Ureter (tissue), 1 donor: ENCODE measurements around the gene TP63. TPM values are rescaled to one million over a fixed set of nuclear protein-coding genes. Genes with fewer than 3 reads are reported as not detected.
"Not testable (repeated sequence)": the region's sequence is repeated elsewhere in the genome, so short reads cannot be mapped to it uniquely, and the experiment has no call there.

Experiments used
- DNase-seq: peaks from one replicate; pipeline ENCODE4 v3.0.0-alpha.2; 2020; ENCODE audit warnings: low spot score
- total RNA-seq: library from RNA; stranded (reverse); gene quantifications from one replicate; pipeline ENCODE4 v1.2.4, GENCODE V29; 2023
- donor health status: DM: yes; HTN: yes; CAD: no.

TP63 gene
- total RNA-seq: 133 TPM

DNA sequence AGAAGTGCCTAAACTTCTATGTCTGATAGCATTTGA lies at the start of gene TP63:
Gene TP63, plus strand, starts transcription at position 17 of the 36 bp plus-strand sequence. CDS start 127 bp downstream, outside the sequence.
- no peak for DNase-seq

- DNase-seq: no peak
Measured at GRCh38 chr3:189582179-189582578, 49.0 kb upstream of the TP63 start.

GRCh38 chr3:189584645-189585044 lies 46.5 kb upstream of the TP63 start:
- no peak for DNase-seq

- no peak for DNase-seq
Measured at GRCh38 chr3:189586941-189587663, 44.1 kb upstream of the TP63 start.

DNA sequence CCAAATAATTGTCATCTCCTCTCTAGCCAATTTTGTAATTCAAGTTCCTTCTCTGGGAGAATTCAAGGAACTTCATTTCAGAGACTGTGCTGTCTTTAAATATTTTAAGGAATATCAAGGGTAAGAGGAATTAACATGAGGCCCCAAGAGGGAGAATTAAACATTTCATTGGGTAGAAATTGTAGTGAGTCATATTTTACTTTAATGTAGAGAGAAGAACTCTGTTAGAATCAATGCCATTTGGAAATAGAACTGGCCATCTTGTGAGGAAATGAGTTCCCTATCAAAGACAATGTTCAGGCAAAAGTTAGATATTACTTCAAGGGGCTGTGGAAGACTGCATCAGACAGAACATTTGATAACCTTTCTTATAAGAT lies 43.5 kb upstream of the TP63 start:
- DNase-seq: no peak

DNA sequence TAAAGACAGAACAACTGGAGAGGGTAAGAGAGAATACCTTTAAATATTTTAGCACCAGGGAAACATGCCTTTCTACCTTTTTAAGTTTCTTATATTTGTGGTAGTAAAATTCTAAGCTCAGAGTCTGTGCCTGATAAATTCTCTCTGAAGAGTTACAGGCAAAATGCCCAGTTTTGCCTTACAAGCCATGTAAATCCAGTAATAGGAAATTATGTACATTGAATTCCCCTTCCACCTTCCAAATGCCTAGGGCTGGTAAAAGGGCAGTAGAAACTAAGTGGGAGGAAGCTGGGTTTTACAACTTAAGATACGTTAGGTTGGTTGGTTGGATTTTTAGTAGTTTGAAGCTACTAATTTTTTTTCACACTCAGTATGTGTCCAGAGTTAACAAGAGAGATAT lies 43.1 kb upstream of the TP63 start:
- DNase-seq: no peak

GRCh38 chr3:189588475-189589178 lies 42.6 kb upstream of the TP63 start:
- no peak for DNase-seq

DNA sequence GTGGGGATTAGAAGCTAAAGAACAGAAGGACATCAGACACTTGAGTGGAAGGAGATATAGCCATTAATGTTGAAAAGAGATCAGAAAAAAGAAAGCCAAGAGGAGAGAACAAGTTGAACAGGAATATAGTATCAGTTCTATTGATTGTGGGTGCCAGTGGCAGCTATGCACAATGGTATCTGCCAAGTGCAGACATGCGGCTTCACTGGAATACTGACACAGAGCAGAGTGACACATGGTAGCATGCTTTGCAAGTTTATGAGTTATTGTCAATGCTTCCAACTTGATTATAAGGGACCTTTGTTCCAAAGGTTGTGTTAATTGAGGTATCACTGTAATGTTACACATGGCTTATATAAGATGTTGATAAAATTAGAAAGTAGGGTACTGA lies 42.0 kb upstream of the TP63 start:
- DNase-seq: no peak

DNA sequence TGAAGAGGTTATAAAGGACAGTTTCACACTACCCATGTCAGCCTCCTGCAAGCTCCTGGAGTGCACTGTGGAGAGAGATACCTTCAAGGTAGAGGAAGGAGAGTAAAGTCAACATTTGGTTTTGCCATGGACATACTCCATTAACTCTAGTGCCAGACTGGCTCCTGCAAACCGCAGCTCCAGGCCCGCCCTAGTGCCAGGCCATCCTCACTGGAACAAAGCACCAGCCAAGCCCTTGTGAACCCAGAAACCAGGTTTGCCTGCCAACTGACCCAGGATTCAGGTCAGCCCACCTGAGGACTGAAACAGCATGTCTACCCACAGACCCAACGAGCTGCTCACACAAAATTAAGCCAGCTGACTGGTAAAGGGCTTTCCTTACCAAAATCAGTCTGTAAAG lies 41.0 kb upstream of the TP63 start:
- DNase-seq: no peak

DNA sequence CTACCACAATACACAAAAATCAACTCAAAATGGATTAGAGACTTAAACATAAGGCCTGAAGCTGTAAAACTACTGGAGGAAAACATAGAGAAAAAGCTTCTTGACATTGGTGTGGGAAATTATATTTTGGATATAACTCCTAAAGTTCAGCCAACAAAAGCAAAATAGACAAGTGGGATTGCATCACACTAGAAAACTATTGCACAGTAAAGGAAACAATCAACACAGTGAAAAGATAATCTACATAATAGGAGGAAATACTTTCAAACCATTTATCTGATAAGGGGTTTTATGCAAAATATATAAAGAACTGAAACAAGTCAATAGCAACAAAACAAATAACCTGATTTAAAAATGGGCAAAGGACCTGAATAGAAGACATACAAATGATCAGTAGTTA lies 37.6 kb upstream of the TP63 start:
- DNase-seq: no peak

- DNase-seq: not testable (repeated sequence)
Measured at GRCh38 chr3:189596078-189596979, 34.9 kb upstream of the TP63 start.

DNA sequence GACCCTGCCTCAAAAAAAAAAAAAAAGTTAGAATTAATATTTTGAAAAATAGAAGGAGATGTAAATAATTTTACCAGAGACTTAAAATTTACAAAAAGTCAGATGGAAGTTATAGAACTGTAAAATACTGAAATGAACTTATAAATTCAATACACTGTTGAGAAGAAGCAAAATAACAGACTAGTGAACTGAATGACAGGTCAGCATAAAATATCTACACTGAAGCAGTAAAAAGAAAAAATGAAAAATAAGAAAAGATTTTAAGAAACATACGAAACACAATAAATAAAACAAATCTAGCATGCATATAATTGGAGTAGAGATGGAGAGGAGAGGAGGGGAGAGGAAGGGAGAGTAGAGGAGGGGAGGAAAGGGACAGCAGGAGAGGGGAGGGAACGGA lies 33.3 kb upstream of the TP63 start:
- no peak for DNase-seq

- DNase-seq: no peak
Measured at GRCh38 chr3:189598530-189599225, 32.5 kb upstream of the TP63 start.

DNA sequence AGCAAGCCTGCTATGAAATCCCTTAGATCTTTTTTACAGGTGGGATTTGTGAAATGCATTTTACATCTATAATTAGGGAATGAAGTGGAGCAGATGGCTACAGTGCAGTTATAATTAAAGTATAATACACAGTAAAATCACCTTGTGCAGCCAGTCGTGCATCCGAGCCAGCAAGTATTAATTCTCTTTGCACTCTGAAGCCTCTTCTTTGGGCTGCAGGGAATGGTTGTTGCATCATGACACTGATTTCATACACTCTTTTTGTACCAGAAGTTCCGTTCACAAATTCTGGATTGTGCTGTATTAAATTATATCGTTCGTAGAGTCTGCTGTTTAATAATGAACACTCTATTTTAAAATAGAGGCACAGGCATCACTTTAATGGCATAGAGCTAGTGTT lies 28.7 kb upstream of the TP63 start:
- DNase-seq: no peak

DNA sequence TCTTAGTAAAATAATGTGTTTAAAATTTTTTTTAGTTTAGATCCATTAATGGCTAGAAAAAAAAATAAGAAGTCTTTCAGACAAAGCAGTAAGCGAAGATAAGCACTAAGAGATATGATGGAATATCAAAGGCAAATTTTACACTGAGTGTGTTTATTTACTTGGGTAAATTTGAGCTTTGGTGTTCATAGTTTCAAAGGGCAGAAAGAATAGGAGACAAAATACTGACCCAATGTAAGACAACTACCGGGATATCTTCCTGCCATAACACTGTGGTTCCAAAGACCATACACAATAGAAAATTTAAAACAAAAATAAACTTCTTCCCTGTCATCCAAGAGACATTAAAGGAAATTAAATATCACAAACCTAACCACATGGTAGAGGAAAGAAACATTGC lies 25.5 kb upstream of the TP63 start:
- no peak for DNase-seq

- DNase-seq: no peak
Measured at GRCh38 chr3:189606774-189607173, 24.4 kb upstream of the TP63 start.

DNA sequence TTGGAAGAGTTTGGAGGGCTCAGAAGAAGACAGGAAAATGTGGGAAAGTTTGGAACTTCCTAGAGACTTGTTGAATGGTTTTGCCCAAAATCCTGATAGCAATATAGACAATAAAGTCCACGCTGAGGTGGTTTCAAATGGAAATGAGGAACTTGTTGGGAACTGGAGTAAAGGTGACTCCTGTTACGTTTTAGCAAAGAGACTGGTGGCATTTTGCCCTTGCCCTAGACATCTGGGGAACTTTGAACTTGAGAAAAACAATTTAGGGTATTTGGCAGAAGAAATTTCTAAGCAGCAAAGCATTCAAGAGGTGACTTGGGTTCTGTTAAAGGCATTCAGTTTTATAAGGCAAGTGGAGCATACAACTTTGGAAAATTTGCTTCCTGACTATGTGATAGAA lies 18.5 kb upstream of the TP63 start:
- not testable (repeated sequence) for DNase-seq

GRCh38 chr3:189613122-189613521 lies 18.1 kb upstream of the TP63 start:
- no peak for DNase-seq

DNA sequence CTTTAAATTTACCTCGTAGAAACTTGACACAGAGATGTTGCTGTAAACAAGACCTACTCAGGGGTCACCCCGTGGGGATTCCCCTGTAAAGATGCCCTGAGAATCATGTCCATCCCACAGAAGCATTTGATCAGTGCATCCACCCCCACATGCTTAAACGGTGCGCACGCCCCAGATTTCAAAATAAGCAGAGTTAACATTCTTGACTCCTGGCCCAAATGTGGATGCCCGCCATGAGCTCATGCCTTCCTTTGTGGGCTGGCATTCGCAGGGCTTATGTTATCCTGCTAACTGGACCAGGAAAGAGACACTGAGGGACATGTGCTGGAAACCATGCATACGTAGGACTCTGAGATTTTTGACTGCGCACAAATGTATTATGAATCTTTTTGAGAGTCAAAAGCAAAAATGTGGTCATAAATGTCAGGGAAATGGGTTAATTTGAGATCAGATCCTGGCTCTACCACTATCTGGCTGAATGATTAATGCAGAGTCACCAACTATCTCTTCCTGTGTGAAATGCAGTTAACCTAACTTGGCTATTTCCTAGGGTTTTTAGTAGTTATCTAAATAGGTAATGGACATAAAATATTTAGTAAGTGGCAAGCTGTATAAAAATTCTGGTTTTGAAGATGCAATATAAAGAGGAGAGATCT lies 9.1 kb upstream of the TP63 start:
- DNase-seq: no peak

- no peak for DNase-seq
Measured at GRCh38 chr3:189622629-189623028, 8.6 kb upstream of the TP63 start.

DNA sequence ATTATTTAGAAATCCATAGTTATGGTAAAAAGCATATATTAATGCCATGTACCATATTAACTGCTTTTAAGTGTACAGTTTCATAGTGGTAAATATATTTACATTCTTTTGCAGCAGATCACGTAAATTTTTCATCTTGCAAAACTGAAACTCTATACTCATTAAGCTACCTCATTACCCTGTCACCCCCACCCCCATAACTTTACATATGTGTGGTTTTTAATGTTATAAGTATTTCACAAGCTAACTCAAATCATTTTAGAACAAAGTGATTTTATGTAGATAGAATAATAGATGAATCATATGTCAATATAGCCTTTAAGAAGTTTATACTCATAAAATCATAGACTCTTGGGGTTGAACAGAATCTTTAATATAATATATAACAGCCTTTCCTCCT lies 7.1 kb upstream of the TP63 start:
- no peak for DNase-seq

DNA sequence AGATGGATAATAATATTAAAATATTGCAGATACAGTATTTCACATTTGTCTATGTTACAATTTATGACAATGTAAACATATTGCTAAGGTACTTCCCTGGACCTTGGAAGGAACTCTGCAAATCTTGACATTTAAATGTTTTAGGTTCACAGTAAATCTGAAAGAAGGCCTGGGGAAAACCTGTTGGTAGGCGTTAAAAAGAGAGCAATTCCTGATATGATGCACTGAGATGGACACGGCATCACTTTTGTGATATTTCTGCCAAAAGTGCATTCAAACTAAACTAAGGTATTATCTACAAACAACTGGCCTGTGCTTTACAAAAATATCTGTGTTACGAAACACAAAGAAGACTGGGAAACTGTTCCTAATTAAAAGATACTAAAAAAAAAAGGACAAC lies 6.1 kb upstream of the TP63 start:
- no peak for DNase-seq
